ENCODE results near the gene TNS3. TPM values are rescaled to one million over a fixed set of nuclear protein-coding genes. Genes with fewer than 3 reads are reported as not detected.

The TNS3 gene
- total RNA-seq, 1 donor from 2014 or later = 174 TPM

GRCh38 chr7:47551668-47552440 lies 30.1 kb downstream of the TNS3 start:
- ATAC-seq (peak in 1 of 2 donors; percentile 30), DNase-seq (no peak)
- Histone ChIP-seq H3K4me3 (no peak overlapping the region), H3K9me3 (no peaks in the 10 kb centered on the region), H3K4me1 (peaks cover 9% of the 10 kb centered on the region), H3K36me3 (no peaks in the 10 kb centered on the region), H3K27ac (no peak overlapping the region), H3K27me3 (ENCODE audit: low read depth) (no peaks in the 10 kb centered on the region)
- TF ChIP-seq CTCF (IDR thresholded peaks at IDR 0.05) = no peak
- intact Hi-C loops (cut with DNase I) = no loop called here

GRCh38 chr7:47550788-47551470 lies 31.0 kb downstream of the TNS3 start:
- no peaks in the 10 kb centered on the region for H3K27me3 ChIP-seq (ENCODE audit: low read depth)
- no peak for DNase-seq
- H3K4me3 ChIP-seq = no peak overlapping the region
- H3K36me3 ChIP-seq = peaks cover under 1% of the 10 kb centered on the region
- intact Hi-C loops (cut with DNase I) = no loop called here
- no peaks in the 10 kb centered on the region for H3K9me3 ChIP-seq
- no peak overlapping the region for H3K27ac ChIP-seq
- TF ChIP-seq CTCF (IDR thresholded peaks at IDR 0.05) = no peak
- H3K4me1 ChIP-seq = peaks cover 5% of the 10 kb centered on the region
- no peak for ATAC-seq

- Histone ChIP-seq H3K4me1 (peaks cover 5% of the 10 kb centered on the region), H3K9me3 (no peaks in the 10 kb centered on the region), H3K36me3 (peaks cover 5% of the 10 kb centered on the region), H3K4me3 (no peak overlapping the region), H3K27me3 (ENCODE audit: low read depth) (no peaks in the 10 kb centered on the region), H3K27ac (no peak overlapping the region)
- intact Hi-C loops (cut with DNase I) = no loop called here
- DNase-seq (no peak), ATAC-seq (no peak)
- TF ChIP-seq CTCF (IDR thresholded peaks at IDR 0.05) = no peak
Measured at GRCh38 chr7:47549916-47550315, 32.0 kb downstream of the TNS3 start.

- DNase-seq (no peak), ATAC-seq (no peak)
- Histone ChIP-seq H3K4me3 (no peak overlapping the region), H3K9me3 (no peaks in the 10 kb centered on the region), H3K4me1 (peaks cover 6% of the 10 kb centered on the region), H3K27me3 (ENCODE audit: low read depth) (no peaks in the 10 kb centered on the region), H3K36me3 (peaks cover 5% of the 10 kb centered on the region), H3K27ac (no peak overlapping the region)
- TF ChIP-seq CTCF (IDR thresholded peaks at IDR 0.05) = no peak
- intact Hi-C loops (cut with DNase I) = no loop called here
Measured at GRCh38 chr7:47549397-47549796, 32.5 kb downstream of the TNS3 start.

- no peak overlapping the region for H3K27ac ChIP-seq
- no peak for DNase-seq
- intact Hi-C loops (cut with DNase I) = no loop called here
- no peak for TF ChIP-seq CTCF (IDR thresholded peaks at IDR 0.05)
- H3K4me3 ChIP-seq = no peak overlapping the region
- no peaks in the 10 kb centered on the region for H3K9me3 ChIP-seq
- no peaks in the 10 kb centered on the region for H3K27me3 ChIP-seq (ENCODE audit: low read depth)
- H3K36me3 ChIP-seq = peaks cover 5% of the 10 kb centered on the region
- no peak for ATAC-seq
- peaks cover 14% of the 10 kb centered on the region for H3K4me1 ChIP-seq
Measured at GRCh38 chr7:47548546-47548945, 33.4 kb downstream of the TNS3 start.
